Stimulated activated CD4-positive, alpha-beta T cell treated with anti-CD3 and anti-CD28 coated beads, Interleukin-12 subunit alpha, Interleukin-12 subunit beta, amount 100 ng/mL, for 24 hours (primary cell): ENCODE results near the gene PRKCE.
"Not testable (repeated sequence)": the region's sequence is repeated elsewhere in the genome, so short reads cannot be mapped to it uniquely, and the experiment has no call there.

Experiments
- DNase-seq, 2 experiments: peaks; one replicate each; pipeline ENCODE4 v3.0.0-alpha.2; 2020; ENCODE audit warnings: low read depth in 2 of 2

The PRKCE gene

DNA sequence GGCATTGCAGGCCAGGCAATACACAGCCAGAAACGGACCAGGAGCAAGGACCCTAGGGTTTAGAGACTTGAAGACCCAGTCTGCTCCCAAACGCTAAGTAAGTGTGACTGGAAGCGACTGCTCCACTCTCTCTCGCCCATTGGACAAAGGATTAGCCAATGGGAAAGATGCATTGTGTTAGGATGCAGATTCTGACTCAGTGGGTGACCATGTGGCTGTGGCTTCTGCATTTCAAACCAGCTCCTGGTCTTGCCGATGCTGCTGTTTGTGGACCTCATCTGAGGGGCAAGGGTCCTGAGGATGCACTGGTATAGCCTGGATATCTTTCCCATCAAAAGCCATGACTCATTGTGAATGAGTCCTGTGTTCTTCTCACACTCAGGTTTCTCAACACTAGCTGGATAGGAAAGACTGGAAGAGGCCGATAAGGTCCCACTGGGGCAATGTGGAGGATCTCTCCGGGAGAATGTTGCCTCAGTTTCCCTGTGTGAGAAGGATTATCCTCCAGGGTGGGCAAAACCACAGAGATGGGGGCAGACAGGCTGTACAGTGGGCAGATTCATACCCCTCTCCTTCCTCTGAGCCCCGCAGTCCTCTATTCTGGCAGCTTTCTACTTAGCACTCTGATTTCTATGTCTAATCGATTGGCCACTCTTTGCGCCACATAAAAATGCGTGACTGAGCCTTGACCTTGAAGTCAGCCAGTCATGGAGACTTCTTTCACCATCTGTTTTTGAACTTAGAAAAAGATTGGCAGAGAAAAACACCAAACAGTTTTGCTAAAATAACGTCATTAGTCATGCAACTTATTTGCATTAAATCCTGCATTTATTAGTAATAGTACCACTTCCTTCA, 257.1 kb downstream of the PRKCE start:
- no peak for DNase-seq

DNA sequence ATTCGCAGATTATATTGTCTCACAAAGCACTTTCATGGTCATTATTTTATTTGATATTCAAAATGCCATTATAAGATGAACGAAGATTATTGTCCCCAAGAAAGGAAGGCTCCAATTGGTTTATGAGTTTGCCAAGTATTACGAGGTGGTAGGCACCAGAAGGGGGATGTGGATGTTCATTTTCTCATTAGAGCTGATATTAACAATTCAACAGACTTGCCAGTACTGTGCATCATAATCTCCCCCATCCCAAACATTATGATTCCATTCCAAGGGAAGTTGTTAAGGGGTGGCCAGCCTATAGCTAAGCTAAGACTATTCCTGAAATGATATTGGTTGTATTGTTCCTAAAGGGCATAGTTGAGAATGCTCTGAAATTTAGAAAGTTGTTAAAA, 257.7 kb downstream of the PRKCE start:
- no peak for DNase-seq

DNA sequence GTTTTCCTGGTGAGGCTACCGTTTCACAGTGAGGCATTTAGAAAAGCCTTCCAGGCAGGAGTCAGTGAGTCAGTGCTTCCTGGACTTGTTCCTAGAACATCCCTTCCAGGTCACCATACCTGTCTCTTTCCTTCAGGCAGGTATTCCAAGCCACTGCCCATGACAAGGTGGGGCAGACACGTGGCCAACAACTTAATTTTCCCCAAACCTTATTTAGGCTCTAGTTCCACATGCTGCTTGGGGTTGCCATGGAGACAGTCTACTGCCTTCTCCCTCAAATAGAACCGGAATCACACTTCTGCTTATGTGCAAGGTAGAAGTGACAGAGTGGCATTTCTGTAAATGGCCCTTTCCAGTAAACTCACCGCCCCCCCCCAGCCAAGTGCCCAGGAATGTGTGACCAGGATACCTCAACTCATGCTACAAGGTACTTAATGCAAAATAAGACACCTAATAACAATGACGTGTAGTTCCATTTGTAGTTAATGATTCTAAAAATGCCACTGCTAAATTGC, 258.3 kb downstream of the PRKCE start:
- no peak for DNase-seq

DNA sequence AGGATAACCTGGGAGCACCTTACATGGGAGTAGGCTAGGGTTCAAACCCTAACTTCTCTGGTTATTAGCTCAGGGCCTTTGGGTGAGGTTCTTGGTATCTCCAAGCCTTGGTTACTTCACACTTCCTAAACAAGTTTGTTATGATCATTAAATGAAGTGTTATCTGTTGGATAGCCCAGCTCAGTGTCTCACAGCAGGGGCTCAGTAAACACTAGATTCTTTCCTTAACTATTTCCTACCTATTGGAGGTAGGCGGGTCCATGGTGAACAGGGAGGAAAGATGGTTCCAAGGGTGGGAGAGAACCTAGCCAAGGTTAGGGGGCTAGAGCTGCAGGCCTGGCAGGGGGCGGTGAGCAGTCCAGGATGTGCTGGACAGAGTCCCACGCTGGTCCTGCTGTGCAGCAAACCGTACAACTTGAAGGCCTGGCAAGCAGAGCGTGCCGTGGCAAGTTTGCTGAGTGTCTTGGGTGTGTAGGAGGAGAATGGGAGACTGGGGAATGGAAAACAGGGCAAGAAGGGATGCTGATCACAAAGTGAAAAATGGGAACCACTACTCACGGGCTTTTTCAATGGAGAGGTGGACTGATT, 259.1 kb downstream of the PRKCE start:
- DNase-seq, result no peak

DNA sequence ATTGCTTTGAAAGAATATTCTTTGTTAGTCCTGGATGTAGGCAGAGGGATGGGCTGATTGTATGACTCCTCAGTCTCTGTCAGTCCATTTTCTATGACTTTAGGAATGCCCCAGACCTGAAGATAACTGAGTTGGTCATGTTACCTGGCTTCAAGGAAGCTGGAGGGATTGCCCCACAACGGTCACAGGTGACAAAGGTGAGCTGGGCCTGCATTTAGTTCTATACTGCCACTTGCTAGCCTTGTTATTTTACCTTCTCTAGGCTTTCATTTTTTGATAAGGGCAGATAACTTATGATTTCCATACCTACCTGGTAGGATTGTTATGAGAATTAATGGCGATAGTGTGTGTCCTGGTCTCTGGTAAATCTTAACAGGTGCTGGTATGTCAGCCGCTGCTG, 260.1 kb downstream of the PRKCE start:
- DNase-seq, result no peak

DNA sequence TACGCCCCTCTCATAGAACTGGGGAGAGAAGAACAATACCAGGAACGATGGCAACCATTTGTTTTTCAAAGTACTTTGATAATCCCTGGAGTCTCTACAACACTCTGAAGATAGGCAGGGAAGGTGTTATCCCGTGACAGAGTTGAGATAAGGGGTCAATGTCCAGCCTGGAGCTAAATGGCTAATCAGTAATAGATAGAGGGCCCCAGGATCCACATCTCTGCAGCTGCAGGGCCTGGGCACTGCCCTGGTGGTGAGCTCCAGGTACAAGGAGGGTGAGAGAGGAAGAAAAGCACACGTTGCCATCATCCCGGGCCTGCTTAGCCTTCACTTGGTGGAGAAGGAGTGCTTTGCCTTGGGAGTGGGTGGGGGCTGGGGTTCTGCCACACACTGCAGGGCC, 260.6 kb downstream of the PRKCE start:
- no peak for DNase-seq

DNA sequence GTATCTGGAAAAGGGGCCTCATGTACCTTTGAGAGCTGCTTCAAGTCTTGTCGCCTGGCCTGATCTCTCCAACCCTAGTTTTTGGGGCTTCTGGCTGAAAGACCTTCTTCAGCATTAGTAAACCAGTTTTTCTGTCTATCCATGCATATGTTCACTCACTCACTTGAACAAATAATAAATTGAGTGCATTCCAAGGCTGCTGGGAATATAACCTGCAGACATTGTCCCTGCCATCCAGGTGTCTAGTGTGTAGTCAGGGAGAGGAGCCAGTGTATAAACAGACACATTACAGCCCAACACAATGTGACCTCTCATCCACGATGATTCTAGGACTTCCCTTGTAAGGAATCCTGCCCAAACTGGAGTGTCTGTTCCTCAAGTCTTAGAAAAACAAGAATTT, 262.1 kb downstream of the PRKCE start:
- DNase-seq, result no peak

DNA sequence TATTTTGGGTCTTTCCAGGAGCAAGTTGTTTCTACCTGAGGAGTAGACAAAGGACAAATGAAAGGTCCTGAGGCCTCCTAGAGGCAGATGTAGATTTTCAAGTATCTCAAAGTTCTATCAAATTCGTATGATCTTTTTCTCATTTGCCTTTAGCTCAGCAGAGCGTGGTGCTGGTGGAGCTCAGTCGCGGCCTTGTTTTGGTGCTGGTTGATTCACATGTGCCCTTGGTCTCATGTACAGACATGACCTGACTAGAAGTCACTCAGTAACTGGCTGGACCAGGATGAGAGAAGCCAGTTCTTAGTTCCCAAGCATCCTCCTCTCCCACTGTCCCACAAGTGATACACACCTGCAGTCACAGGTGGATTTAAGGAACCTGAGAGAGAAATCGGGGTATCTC, 264.0 kb downstream of the PRKCE start:
- DNase-seq, result no peak

DNA sequence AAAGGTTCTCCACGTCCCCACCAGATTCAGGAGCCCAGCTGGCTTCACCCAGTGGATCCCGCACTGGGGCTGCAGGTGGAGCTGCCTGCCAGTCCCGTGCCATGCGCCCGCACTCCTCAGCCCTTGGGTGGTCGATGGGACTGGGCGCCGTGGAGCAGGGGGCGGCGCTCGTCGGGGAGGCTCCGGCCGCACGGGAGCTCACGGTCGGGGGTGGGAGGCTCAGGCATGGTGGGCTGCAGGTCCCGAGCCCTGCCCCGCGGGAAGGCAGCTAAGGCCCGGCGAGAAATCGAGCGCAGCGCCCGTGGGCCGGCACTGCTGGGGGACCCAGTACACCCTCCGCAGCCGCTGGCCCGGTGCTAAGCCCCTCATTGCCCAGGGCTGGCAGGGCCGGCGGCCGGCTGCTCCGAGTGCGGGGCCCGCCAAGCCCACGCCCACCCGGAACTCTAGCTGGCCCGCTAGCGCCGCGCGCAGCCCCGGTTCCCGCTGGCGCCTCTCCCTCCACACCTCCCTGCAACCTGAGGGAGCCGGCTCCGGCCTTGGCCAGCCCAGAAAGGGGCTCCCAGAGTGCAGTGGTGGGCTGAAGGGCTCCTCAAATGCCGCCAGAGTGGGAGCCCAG, 266.2 kb downstream of the PRKCE start:
- not testable (repeated sequence) for DNase-seq

DNA sequence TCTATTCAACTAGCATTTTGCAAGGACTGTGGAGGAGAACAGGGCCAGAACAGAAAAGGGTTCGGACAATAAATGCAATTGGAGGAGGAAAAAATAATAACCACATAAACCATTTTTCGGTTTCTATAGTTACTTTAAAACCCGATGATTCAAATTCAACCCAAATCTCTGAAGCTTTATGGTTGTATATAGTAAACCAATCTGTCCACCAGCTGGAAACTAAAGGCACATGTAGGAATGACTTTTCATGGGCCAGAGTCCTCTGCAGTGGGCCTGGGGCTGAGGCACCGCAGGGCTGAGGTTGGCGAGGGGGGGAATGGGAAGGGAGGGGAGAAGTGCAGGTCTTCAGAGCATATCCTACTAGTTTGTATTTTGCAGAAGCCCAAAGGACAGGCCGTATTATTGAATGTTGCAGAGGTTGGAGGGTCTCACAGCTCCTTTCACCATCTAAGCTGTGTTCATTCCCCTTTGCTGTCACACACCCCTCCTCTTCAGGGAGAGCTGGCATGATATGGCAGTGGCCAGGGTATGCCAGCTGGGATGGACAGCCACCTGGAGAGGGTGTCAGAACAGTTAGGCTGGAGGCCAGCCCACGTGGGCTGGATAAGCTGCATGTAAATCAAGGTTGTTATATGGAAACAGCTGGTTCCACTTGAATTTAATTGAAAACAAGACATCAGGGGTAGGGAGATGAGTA, 267.1 kb downstream of the PRKCE start:
- DNase-seq, result no peak

DNA sequence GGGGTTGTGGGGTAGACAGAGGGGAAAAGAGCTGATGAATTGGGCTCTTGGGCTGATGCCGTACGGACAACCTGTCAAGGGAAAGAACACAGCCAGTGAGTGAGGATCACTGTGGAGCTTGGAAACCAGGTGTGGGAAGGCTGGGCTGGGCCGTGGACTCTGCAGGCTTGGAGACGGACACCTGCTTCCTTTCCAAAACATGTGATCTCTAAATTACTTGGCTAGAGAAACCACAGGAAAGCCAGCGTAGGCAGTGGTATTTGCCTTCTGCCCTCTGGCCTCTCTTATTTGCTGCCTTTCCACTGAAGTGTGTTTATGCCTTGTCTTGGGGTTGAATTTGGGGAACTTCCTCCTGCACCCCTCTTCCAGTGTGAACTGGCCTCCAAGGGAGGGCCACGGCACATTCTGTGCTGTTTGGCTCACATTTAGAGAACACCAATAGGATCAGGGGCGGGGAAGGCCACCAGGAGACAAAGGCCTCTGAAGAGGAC, 267.7 kb downstream of the PRKCE start:
- no peak for DNase-seq

DNA sequence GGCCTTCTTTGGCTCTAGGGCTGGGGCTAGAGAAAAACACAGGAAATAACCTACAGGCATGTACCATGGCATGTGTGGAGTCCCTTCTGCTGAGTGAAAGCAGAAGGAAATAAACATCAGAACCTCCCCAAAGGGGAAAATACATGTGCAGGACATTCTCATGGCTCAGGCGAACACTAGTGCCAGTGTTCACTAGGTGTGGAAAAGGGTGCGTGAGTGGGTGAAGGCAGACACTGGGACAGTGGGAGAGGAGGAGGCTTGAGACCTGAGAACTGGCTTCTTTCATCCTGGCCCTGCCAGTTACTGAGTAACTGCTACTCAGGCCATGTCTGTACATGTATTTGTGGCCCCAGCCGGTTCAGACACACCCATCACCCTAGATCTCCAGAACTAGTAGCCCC, 268.2 kb downstream of the PRKCE start:
- no peak for DNase-seq

DNA sequence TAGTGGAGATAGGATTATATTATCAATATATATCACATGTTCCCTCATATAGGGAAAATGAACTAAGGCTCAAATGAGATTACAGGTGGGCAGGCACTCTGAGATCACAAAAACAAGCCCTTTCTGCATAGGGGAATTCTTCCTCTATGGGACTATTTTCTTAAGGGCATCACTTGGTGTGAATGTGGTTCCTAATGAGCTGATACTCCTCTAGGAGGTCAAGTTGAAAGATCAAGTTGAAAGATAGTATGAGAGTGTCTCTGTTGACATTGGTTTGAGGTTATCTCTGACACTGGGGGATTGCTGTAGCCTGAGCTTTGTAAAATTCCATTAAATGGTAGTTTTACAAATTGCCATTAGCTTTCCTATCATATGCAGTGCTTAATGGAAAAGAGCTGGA, 270.4 kb downstream of the PRKCE start:
- DNase-seq, result no peak

DNA sequence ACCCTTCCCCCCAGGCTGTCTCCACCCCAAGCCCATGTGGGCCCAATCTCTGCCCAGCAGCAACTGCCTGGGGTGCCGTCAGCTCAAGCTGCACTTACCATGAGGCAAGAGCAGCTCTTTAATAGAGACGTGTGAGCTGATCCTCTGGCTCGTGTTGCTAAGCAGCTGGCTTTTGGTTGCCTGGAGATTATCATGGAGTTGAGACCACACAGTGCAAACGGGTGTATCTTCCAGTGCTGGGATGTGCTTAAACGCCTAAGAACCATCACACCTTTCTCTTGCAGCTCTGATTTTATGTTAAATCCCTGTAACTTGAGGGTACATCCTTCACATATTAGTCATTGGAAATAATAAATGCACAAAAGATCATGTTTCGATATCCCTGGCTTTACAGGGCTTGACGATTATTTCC, 271.1 kb downstream of the PRKCE start:
- DNase-seq, result no peak

DNA sequence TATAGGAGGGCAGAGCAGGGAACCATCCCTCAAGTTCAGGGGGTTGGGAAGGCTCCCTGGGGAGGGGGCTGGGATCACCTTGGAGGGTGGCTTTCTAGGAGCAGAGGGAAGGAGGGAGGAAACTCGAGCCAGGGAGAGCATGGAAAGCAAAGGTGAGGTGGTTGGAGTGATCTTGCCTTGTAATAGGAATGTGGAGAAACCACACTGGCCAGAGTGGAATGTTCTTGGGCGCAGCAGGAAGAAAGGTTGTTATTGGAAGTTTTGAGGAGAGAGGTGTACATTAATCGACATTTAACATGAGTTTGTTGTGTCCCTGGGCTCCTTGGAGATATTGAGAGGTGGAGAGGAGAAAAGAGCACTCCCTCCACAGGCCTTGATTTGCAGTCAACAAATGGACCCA, 272.2 kb downstream of the PRKCE start:
- no peak for DNase-seq

DNA sequence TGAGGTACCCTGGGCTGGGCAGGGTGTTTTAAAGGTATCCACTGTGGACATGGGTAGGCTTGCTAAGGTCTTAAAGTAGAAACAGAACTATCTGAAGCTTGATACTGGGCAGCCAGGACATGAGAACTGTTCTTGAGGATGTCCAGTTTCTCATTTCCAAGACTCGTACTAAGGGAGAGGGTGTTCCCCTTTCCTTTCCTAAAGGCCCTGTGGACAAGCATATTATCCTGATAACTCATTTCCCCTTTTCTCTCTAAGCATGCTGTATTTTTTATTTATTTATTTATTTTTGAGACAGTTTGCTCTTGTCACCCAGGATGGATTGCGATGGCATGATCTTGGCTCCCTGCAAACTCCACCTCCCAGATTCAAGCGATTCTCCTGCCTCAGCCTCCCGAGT, 273.6 kb downstream of the PRKCE start:
- DNase-seq, result no peak

DNA sequence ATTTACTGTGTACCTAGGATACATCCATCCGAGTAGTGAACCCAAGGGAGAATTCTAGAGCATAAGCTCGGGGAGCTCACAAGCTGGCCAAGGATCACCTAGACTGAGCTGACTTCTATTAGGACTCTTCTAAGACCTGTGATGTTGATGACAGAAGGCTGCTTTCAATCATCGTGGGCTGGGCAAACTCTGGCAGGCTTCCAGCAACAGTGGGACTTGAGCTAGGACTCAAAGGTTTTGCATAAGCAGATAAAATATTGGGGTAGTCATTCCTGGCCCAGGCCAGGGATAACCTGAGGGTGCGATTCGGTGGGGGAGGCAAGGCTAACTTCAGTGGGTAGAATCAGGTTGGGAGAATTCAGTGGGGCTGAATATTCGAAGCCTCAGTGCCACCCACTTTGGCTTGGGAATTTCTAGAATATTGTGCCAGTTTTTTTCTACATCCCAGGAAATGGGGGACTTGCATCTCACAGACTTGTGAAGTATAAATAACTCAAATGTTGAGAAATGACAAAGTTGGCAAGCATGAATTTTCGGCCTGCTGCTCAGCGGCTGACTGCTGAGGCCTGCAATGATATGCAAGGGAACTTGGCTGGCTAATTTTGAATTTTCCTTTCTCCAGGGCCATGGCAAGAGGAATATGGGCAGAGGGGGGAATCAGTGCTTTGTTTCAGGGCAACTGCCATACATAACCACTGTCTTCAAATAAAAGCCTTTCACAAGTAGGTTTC, 274.3 kb downstream of the PRKCE start:
- DNase-seq, result no peak

DNA sequence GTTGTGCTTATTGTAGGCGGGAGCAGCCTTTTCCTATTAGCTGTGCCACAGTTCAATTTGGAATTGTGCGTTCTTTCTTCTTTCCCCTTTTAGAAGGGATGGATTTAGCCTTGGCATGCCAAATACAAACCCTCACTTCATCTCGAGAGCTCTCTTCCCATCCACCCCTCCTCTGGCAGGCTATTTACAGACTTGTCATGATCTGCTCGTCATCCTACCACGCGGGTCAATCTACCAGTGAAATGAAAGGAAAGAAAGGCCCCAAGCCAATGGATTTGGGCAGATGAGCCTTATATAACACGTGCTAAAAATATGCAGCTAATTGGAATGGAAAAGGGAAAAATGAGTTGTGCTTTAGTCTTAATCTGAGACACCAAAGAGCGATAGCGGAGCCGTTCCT, 277.5 kb downstream of the PRKCE start:
- DNase-seq, result no peak

DNA sequence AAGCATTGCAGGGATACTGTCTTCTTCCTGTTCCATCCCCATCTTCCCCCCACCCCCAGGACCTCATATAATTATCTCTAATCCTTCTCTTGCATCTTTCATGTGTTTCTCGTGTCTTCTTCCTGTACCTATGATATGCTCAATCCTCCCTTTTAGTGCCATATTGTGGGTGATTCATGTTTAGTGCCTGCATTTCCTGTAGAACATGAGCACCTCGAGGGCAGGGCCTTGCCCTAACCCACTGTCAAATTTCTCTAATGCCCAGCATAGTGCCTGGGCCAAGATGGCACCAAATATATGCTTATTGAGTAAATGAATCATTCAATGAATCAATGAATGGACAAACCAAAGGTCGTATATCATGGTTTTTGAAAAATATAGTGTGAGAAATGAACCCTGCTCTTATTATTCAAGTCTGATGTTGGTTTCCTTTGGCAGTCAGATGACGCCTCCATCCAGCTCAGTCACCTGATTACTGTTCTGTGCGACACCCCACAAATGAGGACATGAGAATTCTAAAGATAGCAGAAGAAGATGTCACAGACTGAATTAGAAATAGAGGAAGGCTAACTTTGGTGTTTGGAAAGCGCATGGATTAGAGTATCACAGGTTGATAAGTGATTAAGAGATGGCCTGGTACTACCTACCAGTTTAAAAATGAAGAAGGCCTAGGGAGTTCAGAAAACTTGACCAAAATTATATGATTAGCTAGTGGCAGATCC, 278.4 kb downstream of the PRKCE start:
- no peak for DNase-seq

DNA sequence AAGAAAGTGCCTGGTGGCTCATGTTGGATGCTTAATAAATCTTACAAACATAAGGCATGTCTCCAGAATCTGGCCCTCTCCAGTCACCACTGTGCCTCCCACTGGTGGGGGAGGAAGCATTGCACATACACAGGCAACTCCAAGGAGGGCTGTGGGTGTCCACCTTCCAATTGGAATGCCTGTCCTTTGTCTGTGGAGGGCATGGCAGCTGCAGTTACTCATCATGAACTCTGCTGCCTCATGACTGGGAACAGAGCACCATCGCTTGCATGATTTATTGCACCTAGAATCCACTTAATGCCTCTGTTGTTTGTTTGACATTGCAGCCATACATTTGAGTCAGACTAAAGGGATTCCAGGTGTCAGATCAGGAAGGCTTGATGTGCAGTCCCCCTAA, 278.9 kb downstream of the PRKCE start:
- no peak for DNase-seq
